HUDEP-2 (cell line): Measurements from ENCODE around the gene ZNF692.

Experiments used
- DNase-seq, 76 experiments: peaks; one replicate each; lab custom pipeline; 2025; ENCODE audit not compliant: unreplicated experiment in 76 of 76; lab: John Stamatoyannopoulos, UW

ZNF692 gene

DNA sequence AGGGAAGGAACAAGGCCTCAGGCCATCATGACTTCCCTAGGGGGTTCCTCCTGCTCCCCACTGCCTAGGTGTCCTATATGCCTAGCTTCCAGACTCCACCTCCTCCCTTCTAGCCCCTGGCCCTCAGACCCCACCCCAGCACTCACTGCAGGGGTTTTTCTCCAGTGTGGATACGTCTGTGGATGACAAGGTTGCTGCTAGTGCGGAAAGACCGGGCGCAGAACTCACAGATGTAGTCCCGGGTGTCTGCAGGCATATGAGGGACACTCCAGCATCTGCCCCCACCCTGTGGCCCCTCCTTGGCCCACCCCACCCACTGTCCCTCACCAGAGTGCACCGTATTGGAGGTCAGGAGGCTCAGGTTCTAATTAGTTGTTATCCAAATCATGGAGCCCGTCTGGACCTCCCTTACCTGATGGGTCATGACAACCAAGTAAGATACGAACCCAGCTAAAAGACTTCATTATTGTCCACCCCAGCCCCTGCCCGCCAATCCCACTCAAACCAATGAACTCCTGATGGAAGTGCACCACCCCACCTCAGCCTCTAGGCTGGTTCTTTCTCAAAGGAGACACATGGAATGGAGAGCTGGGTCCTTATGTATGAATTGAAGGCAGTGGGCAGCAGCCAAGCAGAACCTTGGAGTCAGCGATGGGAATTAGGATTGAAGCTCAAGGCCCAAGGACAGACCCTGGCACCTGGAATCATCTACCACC is 8.2 kb downstream of the ZNF692 start:
- no peak for DNase-seq

DNA sequence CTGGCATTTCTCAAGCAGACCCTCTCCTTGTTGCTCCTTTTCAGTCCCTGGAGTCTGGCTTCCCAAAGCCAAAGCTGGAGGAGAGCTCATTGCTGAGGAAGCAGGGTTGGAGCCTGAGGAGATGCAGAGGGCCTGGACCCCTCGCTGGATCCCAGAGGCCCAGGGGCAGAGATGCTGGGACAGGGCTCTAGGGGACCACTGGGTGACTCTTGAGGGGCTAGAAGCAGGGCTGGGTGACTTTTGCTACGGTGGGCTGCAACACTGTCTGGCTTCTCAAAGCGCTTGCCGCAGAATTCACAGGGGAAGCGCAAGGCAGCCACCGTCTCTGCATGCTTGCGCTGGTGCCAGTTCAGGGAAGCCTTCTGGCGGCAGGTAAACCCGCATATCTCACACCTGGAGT is 8.8 kb downstream of the ZNF692 start:
- no peak for DNase-seq

DNA sequence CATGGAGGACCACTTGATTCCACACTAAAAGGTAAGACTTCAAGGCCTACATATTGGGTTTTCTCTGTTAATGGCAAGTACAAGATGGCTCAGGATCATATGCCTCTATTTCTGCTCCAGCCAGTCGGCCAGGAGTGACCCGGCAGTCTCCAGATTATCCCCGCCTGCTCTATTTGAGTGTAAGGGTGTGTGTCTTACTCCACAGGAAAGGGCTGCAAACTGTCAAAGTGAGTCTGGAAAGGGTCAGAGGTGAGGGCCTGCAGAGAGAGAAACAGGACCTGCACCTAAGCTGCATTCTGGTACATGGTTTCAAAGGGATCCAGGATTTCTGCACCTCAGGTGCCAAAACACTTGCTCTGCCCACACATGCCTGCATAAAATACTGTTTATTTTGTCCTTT is 9.2 kb downstream of the ZNF692 start:
- no peak for DNase-seq

DNA sequence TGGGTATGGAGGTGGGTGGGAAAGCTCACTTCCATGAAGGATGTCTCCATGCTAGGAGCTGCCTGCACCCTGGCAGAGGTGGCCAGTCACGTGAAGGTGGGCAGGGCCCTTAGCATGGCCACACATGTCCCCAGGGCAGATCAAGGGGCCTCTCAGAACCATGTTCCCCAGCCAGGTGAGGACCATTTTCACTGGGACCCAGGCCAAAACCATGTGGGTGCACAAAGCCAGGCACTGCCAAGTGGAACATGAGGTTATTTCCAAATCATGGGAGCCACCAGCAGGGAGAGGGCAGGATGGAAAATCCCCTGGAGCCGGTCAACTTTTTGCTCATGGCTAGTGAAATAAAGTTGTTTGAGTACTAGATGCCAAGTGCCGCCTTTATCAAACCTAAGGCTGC is 9.7 kb downstream of the ZNF692 start:
- DNase-seq: no peak

DNA sequence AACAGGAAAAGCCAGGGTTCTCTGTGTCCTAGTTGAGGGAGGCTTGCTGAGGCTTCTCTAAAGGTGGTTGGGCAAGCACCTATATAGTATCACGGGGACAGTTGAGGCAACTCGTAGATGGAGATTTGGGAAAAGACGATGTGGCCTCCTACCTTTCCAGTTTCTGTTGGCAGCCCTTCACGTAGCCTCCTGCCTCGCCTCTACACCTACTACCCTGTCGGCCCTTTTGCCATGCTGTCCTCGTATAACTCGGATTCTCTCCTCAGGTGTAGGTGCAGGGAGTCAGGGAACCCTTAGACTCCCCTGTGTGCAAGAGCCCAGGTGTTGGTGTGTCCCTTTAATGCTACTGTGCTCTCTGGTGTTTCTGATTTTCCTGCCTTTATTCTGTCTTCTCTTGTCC is 10.3 kb downstream of the ZNF692 start:
- no peak for DNase-seq

DNA sequence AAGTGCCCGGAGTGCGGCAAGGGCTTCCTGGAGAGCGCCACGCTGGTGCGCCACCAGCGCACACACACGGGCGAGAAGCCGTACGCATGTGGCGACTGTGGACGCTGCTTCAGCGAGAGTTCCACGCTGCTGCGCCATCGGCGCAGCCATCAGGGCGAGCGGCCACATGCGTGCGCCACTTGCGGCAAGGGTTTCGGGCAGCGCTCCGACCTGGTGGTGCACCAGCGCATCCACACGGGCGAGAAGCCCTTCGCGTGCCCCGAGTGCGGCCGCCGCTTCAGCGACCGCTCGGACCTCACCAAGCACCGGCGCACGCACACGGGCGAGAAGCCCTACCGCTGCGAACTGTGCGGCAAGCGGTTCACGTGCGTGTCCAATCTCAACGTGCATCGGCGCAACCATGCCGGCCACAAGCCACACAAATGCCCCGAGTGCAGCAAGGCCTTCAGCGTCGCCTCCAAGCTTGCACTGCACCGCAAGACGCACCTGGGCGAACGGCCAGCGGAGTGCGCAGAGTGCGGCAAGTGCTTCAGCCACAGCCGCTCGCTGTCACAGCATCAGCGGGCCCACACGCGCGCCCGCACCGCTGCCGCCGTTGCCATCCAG is 10.8 kb downstream of the ZNF692 start:
- no peak for DNase-seq

DNA sequence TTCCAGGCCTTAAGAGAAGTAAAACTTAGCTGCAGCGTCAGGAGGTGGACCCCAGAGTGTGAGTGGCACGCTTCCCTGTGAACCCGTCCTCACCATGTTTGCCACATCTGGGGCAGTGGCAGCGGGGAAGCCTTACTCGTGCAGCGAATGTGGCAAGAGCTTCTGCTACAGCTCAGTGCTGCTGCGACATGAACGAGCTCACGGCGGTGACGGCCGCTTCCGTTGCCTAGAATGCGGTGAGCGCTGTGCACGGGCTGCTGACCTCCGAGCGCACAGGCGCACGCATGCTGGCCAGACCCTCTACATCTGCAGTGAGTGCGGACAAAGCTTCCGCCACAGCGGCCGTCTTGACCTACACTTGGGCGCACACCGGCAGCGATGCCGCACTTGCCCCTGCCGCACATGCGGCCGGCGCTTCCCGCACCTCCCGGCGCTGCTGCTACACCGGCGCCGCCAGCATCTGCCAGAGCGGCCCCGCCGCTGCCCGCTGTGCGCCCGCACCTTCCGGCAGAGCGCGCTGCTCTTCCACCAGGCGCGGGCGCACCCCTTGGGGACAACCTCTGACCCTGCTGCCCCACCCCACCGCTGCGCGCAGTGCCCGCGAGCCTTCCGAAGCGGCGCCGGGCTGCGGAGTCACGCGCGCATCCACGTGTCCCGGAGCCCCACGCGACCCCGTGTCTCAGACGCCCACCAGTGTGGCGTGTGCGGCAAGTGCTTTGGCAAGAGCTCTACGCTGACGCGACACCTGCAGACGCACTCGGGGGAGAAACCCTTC is 11.5 kb downstream of the ZNF692 start:
- DNase-seq: no peak

DNA sequence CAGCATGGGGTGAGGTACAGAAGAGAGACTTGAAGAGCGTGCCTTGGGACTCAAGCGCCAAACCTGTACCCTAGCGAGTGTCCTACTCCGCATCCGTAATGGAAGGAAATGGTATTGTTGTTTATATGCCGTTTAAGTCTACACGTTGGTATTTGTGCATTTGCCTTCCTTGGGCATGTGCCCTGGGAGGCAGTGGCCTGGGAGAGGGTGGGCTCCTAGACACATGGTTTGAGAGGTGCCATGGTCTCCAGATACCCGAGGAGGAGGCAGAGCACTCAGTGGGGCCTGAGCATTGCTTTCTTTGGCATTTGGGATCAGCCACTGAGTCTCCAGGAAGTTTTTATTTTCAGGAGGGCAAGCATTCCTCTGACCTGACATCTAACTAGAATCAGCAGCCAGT is 14.4 kb downstream of the ZNF692 start:
- DNase-seq: no peak

DNA sequence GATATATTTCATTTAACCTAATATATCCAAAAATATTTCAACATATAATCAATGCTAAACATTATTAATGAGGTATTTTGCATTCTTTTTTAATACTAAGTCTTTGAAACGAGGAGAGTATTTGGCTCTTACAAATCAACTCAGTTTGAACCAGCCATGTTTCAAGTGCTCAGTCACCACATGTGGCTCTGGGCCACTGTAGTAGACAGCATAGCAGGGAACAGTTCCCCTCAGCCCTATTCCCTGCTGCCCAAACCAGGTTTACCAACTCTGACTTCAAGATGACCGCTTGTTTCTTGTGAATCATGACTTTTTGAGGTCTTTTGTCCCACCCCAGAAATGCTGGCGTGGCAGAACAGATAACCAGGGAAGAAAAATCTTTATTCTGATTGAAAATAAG is 15.2 kb downstream of the ZNF692 start:
- no peak for DNase-seq

DNA sequence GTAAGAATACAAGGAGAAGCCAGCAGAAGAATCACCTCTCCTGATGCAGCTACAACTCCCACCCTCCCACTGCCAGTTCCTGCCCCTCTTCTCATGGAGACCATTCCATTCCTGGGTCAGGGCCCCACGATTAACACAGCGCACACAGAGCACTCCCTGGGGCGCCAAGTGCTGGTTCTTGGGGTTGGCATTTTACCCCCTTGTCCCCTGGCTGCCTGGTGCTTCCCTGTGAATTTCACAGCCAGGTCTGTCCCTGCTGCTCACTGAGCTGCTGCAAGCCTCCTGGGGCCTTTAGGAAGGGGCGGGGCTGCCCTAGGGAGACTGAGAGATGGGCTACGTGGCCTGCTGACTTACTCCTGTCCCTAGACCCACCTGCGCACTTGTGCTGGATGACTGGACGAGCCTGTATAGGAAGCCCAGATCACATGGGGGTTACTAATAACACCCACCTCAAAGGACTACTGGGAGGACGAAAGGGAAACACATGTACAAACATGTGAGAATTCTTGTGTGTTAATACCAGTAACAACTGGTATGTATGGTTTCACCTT is 16.0 kb downstream of the ZNF692 start:
- no peak for DNase-seq

DNA sequence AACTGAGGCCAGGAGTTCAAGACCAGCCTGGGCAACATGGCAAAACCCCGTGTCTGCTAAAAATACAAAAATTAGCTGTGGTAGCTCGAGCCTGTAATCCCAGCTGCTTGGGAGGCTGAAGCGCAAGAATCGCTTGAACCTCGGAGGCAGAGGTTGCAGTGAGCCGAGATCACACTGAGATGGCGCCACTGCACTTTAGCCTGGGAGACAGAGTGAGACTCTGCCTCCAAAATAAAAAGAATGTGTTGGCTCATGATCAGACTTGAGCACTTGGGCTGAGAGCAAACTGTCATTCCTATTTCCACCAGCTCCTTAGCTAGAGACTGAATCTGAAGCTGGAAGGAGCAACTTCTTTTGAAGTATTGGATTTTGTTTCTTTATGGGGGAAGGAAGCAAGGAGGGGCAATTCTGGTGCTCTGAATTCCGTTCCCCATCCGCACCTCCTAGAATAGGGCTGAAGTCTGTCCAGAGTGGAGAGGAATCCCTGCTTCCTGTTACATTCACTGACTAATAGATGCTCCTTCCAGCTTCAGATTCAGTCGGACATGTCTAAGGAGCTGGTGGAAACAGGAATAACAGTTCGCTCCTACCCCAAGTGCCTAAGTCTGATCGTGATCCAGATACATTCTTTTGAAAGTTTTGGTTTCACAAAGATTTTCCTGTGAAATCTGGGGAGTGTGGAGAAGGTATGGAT is 17.0 kb downstream of the ZNF692 start:
- peak in 41 of 76 experiments; percentile 8 to 66 (median 35) for DNase-seq

DNA sequence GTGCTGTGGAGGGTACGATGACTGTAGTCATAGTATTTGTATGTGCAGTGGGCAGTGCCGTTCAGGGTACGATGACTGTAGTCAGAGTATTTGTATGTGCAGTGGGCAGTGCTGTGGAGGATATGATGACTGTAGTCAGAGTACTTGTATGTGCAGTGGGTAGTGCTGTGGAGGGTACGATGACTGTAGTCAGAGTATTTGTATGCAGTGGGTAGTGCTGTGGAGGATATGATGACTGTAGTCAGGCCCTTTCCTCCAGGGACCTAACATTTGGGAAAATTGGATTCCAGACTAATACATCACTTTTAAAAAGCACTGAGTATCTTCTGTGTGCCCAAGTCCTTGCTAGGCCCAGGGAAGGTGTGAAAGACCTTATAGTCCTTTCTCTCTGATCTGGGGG is 17.9 kb downstream of the ZNF692 start:
- DNase-seq: no peak

DNA sequence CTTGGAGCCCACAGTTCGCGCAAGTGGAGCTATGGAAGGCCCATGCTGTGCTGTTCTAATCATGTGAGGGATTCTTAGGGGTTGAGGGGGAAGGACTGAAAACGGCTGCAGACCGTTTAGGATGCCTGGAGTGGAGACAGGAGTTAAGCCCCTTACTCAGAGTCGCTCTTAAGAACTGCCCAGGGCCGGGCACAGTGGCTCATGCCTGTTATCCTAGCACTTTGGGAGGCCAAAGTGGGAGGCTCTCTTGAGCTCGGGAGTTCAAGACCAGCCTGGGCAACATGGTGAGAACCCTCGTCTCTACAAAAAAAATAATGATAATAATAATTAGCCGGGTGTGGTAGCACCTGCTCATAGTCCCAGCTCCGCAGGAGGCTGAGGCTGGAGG is 19.7 kb downstream of the ZNF692 start:
- no peak for DNase-seq

DNA sequence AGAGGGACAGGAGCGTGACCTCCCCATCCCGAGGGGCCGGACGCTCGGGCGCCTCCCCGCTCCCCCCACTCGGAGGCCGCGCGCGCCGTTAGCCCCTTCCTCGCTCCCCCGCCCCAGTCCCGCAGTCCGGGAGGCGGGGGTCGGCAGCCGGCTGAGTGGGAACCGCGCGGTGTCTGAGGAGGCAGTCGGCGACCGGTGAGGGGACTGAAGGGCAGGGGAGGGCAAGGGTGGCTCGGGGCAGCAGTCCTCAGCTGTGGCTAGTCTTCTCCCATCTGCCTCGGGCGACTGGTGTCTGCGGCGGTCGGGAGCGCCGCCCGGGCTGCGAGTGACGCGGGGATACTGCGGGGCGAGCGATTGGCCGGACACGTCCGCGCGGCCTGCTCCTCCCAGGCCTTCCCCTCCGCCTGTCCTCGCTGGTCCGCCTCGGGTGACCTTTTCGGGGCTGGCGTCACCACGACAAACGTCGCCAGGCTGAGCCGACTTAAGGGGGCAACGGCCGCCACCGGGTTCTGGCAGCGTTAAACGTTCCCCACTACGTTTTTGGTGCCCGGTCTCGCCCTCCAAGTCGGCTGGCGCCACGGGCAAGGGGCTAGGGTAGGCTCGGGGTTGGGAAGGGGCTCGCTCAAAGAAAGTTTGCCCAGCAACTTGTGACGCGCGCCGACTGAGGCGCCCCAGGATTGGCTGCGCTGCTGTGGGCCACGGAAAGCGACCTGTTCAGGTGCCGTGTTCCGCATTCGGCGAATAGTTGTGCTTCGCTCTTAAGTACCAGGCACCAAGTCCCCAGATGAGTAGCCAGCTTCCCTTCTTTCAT is 20.3 kb downstream of the ZNF692 start:
- DNase-seq: peak in 74 of 76 experiments; percentile 42 to 92 (median 79)

DNA sequence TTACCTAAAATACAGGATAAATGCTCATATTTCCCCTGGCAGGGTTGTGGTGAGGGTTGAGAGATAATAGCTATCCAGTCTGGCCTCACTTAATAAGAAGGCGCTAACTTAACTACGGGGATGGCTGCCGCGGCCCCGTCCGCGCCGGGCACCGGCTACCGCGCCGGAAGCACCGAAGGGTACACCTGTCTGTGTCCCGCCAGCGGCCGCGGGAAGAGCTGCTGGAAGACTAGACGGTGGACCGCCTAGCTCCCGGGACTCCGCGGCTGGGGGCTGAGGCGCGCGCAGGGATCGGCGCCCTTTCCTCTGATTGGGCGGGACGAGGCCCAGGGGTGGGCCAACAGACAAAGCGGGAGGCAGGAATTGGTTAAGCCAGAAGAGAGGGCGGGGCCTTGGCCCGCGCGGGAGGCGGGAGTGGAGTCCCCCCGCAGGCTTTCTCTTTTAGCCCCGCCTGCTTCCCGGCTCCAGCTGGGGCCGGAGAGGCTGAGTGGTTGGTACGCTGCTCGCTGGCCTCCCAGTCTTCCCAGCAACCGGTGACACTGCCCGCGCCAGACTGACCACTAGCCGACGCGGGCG is 21.0 kb downstream of the ZNF692 start, which contains the start of gene ZNF672:
TSS of gene ZNF672 (plus strand) at position 444 of the 576 bp plus-strand sequence. CDS start 9,051 bp downstream, outside the sequence.
- DNase-seq: peak in 75 of 76 experiments; percentile 36 to 98 (median 95)

DNA sequence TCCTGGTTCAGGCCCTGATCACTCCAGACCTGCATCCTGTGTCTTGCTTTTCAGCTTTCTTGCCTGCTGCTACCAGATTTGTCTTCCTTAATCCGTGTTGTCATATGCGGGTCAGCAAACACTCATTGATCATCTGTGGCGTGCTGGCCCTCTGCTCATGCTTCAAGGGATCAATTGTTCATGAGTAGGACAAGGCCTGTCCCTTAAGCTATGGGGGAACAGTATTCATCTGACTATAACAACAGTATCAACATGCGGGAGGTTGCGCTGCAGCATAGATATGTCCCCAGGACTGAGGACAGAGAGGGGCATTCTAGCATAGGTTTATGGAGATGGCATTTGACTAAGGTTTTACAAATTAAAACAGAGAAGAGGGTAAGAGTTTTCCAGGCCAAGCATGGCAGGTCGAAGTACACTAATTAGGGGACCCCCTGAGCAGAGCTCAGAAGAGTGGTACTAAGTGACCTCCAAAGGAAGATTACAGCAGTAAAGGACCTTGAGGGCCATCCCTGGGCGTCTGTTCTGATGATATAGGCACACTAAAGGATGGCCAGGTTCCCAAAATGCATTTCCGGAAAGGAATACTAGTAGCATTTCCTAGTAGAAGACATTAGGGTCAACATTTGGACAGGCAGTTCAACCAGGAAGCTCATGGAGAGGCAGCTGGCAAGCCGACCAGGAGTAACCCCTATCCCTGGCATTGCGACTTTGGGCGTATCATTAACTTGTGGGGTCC is 21.7 kb downstream of the ZNF692 start:
- DNase-seq: peak in 2 of 76 experiments; percentile 5 to 36

DNA sequence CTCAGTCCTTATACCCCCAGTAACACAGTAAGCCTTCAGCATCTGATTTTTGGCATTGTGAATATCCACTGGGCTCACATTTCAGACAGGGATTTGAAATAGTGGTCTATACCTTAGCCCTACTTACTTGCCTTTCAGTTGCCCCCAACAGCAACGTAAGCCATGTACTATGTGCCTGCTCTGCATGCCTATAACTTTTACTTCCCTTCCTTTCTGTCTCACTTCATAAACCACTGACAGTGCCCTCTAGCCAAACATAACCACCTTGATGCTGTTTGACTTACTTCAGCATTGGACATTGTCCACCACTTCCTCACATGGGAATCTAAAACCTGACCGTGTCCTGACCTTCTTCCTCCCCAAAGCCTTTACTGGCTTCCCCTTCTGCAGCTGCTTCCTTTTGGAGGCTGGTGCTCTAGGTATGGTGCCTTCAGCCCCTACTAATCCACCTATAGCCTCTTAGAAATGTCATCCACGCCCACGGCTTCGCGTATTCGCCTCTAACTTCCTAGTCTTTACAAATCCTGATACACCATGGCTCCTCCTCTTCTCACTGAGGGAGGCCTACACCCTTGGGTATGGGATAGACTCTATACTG is 24.4 kb downstream of the ZNF692 start:
- no peak for DNase-seq

DNA sequence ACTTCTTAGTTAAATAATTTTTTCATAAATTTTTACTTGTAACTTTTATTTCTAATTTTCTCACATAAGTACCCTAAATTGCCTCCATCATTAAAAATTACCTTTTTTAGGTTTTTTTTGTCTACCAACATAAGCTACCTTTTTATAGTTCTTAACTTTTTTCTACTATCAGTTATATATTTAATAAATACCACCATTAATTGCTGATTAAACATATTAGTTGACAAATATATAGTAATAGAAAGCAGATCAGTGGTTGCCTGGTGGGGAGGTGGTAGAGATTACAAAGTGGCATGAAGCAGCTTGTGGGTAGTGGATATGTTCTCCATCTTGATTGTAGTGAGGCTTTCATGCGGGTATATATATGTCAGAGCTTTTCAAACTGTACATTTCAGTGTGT is 27.0 kb downstream of the ZNF692 start:
- no peak for DNase-seq

DNA sequence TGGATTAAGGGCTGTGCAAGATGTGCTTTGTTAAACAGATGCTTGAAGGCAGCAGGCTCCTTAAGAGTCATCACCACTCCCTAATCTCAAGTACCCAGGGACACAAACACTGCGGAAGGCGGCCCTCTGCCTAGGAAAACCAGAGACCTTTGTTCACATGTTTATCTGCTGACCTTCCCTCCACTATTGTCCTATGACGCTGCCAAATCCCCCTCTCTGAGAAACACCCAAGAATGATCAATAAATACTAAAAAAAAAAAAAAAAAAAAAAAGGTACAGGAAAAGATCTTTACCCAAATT is 28.2 kb downstream of the ZNF692 start:
- DNase-seq: peak in 6 of 76 experiments; percentile 13 to 33 (median 24)
